PFSK-1 (cell line): Measurements from ENCODE around the gene LAMTOR4.

Experiments used
- POLR2AphosphoS5 ChIP-seq: IDR thresholded peaks from 2 replicates; pipeline ENCODE4 v1.6.1; 2012; ENCODE audit warnings: low read depth, mild to moderate bottlenecking, control low read depth, low read length, moderate library complexity
- SIN3A ChIP-seq: IDR thresholded peaks from 2 replicates; pipeline ENCODE4 v1.6.1; 2012; ENCODE audit warnings: mild to moderate bottlenecking, low read length, moderate library complexity, borderline replicate concordance; ENCODE audit not compliant: insufficient read depth
- TAF1 ChIP-seq: IDR thresholded peaks from 2 replicates; pipeline ENCODE4 v1.6.1; 2012; ENCODE audit warnings: low read length, control low read depth, borderline replicate concordance; ENCODE audit not compliant: insufficient read depth

GRCh38 chr7:100142461-100142860 lies 6.3 kb upstream of the LAMTOR4 start:
- TF ChIP-seq POLR2AphosphoS5 (no peak), TAF1 (no peak), SIN3A (no peak)
